ENCODE results near the gene KLHL41.
A peak's percentile ranks its signal among the peaks of the same experiment; 100 is the strongest.
"Not testable (repeated sequence)": the region's sequence is repeated elsewhere in the genome, so short reads cannot be mapped to it uniquely, and the experiment has no call there.

Gene KLHL41

GRCh38 chr2:169573160-169573973 is 63.9 kb downstream of the KLHL41 start, which contains the start of gene FASTKD1:
Gene FASTKD1, minus strand, starts transcription at chr2:169573865. Its CDS starts 1,836 bp downstream, at chr2:169572029.
- DNase-seq: peak; percentile 85

- DNase-seq: no peak
Measured at GRCh38 chr2:169573974-169574299, 64.4 kb downstream of the KLHL41 start.

GRCh38 chr2:169574539-169574938 is 65.0 kb downstream of the KLHL41 start:
- not testable (repeated sequence) for DNase-seq

- not testable (repeated sequence) for DNase-seq
Measured at GRCh38 chr2:169575264-169575663, 65.8 kb downstream of the KLHL41 start.

Measured in NCI-H748 treated with DMSO at 0.1 percent for 48 hours (cell line).